ENCODE data around the gene SCYL1.

Gene SCYL1

GRCh38 chr11:65493367-65494176, 31.3 kb upstream of the SCYL1 start:
- no peak for DNase-seq

DNA sequence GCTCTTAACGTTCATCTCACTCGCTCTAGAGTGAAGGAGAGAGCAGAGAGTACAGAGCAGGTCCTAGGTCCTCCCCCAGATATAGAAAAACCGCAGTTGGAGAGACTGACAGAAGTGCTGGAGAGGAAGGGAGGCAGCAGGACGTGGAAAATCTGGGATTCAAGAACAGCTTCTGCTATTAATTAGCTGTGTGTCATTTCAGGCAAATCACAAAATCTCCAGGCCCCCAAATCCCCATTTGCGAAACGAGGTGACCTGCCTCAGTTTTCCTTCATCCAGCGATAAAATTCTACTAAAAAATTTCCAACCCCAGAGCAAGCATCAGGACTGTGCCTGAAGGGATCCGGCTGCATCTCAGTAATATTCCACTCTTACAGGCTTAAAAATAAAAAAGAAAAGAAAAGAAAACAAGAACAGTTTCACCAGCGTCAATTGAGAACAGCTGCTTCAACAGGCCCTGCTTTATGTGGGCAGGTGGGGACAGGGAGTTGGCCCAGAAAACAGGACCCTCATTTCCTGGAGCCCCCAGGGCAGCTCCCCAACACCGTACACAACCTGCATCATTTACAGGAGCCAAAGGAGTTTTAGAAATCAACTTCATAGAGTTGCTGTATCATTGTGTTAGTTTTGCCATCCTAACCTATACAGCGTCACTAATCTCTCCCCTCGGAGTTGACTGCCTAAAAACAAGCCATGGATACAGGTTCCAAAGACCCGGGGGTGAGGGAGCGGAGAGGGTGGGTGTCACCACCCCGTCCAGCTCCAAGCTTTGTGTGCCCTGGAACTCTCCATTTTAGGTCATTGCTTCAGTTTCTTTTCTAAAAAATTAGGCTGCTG, 28.4 kb upstream of the SCYL1 start:
- DNase-seq = peak in 1 of 2 experiments; percentile 42

- DNase-seq = peak; percentile 96 to 99
These were observed 27.5 kb upstream of the SCYL1 start for GRCh38 chr11:65497141-65498041.

DNA sequence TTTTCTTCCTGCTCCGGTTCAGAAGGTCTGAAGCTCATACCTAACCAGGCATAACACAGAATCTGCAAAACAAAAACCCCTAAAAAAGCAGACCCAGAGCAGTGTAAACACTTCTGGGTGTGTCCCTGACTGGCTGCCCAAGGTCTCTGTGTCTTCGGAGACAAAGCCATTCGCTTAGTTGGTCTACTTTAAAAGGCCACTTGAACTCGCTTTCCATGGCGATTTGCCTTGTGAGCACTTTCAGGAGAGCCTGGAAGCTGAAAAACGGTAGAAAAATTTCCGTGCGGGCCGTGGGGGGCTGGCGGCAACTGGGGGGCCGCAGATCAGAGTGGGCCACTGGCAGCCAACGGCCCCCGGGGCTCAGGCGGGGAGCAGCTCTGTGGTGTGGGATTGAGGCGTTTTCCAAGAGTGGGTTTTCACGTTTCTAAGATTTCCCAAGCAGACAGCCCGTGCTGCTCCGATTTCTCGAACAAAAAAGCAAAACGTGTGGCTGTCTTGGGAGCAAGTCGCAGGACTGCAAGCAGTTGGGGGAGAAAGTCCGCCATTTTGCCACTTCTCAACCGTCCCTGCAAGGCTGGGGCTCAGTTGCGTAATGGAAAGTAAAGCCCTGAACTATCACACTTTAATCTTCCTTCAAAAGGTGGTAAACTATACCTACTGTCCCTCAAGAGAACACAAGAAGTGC, 26.7 kb upstream of the SCYL1 start:
- peak; percentile 45 to 59 for DNase-seq

DNA sequence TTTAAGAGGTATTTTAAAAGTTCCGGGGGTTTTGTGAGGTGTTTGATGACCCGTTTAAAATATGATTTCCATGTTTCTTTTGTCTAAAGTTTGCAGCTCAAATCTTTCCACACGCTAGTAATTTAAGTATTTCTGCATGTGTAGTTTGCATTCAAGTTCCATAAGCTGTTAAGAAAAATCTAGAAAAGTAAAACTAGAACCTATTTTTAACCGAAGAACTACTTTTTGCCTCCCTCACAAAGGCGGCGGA, 26.2 kb upstream of the SCYL1 start:
- DNase-seq = no peak

- peak; percentile 78 to 88 for DNase-seq
These were observed 25.7 kb upstream of the SCYL1 start, which contains the start of gene MALAT1 for GRCh38 chr11:65498977-65499712. Gene MALAT1 (plus strand): TSS chr11:65499045.

DNA sequence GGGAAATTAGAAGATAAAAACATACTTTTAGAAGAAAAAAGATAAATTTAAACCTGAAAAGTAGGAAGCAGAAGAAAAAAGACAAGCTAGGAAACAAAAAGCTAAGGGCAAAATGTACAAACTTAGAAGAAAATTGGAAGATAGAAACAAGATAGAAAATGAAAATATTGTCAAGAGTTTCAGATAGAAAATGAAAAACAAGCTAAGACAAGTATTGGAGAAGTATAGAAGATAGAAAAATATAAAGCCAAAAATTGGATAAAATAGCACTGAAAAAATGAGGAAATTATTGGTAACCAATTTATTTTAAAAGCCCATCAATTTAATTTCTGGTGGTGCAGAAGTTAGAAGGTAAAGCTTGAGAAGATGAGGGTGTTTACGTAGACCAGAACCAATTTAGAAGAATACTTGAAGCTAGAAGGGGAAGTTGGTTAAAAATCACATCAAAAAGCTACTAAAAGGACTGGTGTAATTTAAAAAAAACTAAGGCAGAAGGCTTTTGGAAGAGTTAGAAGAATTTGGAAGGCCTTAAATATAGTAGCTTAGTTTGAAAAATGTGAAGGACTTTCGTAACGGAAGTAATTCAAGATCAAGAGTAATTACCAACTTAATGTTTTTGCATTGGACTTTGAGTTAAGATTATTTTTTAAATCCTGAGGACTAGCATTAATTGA, 25.0 kb upstream of the SCYL1 start:
- DNase-seq = no peak

- DNase-seq = peak in 1 of 2 experiments; percentile 18
These were observed 24.3 kb upstream of the SCYL1 start for GRCh38 chr11:65500387-65501185.

DNA sequence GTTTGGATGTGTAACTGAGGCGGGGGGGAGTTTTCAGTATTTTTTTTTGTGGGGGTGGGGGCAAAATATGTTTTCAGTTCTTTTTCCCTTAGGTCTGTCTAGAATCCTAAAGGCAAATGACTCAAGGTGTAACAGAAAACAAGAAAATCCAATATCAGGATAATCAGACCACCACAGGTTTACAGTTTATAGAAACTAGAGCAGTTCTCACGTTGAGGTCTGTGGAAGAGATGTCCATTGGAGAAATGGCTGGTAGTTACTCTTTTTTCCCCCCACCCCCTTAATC, 23.8 kb upstream of the SCYL1 start:
- no peak for DNase-seq

- DNase-seq = no peak
These were observed 23.2 kb upstream of the SCYL1 start for GRCh38 chr11:65501472-65502273.

DNA sequence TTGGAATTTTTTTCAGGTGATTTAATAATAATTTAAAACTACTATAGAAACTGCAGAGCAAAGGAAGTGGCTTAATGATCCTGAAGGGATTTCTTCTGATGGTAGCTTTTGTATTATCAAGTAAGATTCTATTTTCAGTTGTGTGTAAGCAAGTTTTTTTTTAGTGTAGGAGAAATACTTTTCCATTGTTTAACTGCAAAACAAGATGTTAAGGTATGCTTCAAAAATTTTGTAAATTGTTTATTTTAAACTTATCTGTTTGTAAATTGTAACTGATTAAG, 22.7 kb upstream of the SCYL1 start:
- no peak for DNase-seq

DNA sequence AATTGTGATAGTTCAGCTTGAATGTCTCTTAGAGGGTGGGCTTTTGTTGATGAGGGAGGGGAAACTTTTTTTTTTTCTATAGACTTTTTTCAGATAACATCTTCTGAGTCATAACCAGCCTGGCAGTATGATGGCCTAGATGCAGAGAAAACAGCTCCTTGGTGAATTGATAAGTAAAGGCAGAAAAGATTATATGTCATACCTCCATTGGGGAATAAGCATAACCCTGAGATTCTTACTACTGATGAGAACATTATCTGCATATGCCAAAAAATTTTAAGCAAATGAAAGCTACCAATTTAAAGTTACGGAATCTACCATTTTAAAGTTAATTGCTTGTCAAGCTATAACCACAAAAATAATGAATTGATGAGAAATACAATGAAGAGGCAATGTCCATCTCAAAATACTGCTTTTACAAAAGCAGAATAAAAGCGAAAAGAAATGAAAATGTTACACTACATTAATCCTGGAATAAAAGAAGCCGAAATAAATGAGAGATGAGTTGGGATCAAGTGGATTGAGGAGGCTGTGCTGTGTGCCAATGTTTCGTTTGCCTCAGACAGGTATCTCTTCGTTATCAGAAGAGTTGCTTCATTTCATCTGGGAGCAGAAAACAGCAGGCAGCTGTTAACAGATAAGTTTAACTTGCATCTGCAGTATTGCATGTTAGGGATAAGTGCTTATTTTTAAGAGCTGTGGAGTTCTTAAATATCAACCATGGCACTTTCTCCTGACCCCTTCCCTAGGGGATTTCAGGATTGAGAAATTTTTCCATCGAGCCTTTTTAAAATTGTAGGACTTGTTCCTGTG, 22.1 kb upstream of the SCYL1 start:
- peak in 1 of 2 experiments; percentile 19 for DNase-seq

DNA sequence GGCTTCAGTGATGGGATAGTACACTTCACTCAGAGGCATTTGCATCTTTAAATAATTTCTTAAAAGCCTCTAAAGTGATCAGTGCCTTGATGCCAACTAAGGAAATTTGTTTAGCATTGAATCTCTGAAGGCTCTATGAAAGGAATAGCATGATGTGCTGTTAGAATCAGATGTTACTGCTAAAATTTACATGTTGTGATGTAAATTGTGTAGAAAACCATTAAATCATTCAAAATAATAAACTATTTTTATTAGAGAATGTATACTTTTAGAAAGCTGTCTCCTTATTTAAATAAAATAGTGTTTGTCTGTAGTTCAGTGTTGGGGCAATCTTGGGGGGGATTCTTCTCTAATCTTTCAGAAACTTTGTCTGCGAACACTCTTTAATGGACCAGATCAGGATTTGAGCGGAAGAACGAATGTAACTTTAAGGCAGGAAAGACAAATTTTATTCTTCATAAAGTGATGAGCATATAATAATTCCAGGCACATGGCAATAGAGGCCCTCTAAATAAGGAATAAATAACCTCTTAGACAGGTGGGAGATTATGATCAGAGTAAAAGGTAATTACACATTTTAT, 21.4 kb upstream of the SCYL1 start:
- DNase-seq = no peak

DNA sequence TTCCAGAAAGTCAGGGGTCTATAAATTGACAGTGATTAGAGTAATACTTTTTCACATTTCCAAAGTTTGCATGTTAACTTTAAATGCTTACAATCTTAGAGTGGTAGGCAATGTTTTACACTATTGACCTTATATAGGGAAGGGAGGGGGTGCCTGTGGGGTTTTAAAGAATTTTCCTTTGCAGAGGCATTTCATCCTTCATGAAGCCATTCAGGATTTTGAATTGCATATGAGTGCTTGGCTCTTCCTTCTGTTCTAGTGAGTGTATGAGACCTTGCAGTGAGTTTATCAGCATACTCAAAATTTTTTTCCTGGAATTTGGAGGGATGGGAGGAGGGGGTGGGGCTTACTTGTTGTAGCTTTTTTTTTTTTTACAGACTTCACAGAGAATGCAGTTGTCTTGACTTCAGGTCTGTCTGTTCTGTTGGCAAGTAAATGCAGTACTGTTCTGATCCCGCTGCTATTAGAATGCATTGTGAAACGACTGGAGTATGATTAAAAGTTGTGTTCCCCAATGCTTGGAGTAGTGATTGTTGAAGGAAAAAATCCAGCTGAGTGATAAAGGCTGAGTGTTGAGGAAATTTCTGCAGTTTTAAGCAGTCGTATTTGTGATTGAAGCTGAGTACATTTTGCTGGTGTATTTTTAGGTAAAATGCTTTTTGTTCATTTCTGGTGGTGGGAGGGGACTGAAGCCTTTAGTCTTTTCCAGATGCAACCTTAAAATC, 20.8 kb upstream of the SCYL1 start:
- DNase-seq = no peak

DNA sequence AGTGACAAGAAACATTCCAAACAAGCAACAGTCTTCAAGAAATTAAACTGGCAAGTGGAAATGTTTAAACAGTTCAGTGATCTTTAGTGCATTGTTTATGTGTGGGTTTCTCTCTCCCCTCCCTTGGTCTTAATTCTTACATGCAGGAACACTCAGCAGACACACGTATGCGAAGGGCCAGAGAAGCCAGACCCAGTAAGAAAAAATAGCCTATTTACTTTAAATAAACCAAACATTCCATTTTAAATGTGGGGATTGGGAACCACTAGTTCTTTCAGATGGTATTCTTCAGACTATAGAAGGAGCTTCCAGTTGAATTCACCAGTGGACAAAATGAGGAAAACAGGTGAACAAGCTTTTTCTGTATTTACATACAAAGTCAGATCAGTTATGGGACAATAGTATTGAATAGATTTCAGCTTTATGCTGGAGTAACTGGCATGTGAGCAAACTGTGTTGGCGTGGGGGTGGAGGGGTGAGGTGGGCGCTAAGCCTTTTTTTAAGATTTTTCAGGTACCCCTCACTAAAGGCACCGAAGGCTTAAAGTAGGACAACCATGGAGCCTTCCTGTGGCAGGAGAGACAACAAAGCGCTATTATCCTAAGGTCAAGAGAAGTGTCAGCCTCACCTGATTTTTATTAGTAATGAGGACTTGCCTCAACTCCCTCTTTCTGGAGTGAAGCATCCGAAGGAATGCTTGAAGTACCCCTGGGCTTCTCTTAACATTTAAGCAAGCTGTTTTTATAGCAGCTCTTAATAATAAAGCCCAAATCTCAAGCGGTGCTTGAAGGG, 20.0 kb upstream of the SCYL1 start:
- DNase-seq = no peak

GRCh38 chr11:65505466-65506289, 19.2 kb upstream of the SCYL1 start:
- DNase-seq = peak in 1 of 2 experiments; percentile 32

All from NCI-H524 (cell line).